HG03439 (cell line): ENCODE results near the gene TMTC2.
"Not testable (repeated sequence)": the region's sequence is repeated elsewhere in the genome, so short reads cannot be mapped to it uniquely, and the experiment has no call there.

Source experiments
- ATAC-seq: cut with Tn5 transposase; IDR thresholded peaks from one replicate; pipeline ENCODE4 v1.9.1; 2021; ENCODE audit warnings: mild to moderate bottlenecking, moderate library complexity; ENCODE audit not compliant: unreplicated experiment

The TMTC2 gene

GRCh38 chr12:82781309-82781997, 94.7 kb downstream of the TMTC2 start:
- no peak for ATAC-seq

- no peak for ATAC-seq
Measured at GRCh38 chr12:82783435-82783834, 96.7 kb downstream of the TMTC2 start.

- no peak for ATAC-seq
Measured at GRCh38 chr12:82787016-82787415, 100.3 kb downstream of the TMTC2 start.

- ATAC-seq = no peak
Measured at GRCh38 chr12:82788594-82788993, 101.9 kb downstream of the TMTC2 start.

- no peak for ATAC-seq
Measured at GRCh38 chr12:82789674-82790073, 103.0 kb downstream of the TMTC2 start.

- ATAC-seq = no peak
Measured at GRCh38 chr12:82793751-82794281, 107.1 kb downstream of the TMTC2 start.

GRCh38 chr12:82797480-82797879, 110.8 kb downstream of the TMTC2 start:
- no peak for ATAC-seq

GRCh38 chr12:82800185-82800584, 113.5 kb downstream of the TMTC2 start:
- ATAC-seq = no peak

GRCh38 chr12:82801951-82802610, 115.4 kb downstream of the TMTC2 start:
- no peak for ATAC-seq

GRCh38 chr12:82803201-82803600, 116.5 kb downstream of the TMTC2 start:
- ATAC-seq = no peak

- no peak for ATAC-seq
Measured at GRCh38 chr12:82804601-82805000, 117.9 kb downstream of the TMTC2 start.

- ATAC-seq = not testable (repeated sequence)
Measured at GRCh38 chr12:82805004-82805403, 118.3 kb downstream of the TMTC2 start.

GRCh38 chr12:82805812-82806497, 119.2 kb downstream of the TMTC2 start:
- no peak for ATAC-seq

- no peak for ATAC-seq
Measured at GRCh38 chr12:82807132-82807737, 120.5 kb downstream of the TMTC2 start.

- no peak for ATAC-seq
Measured at GRCh38 chr12:82810568-82810967, 123.9 kb downstream of the TMTC2 start.

GRCh38 chr12:82817368-82817767, 130.7 kb downstream of the TMTC2 start:
- ATAC-seq = no peak

GRCh38 chr12:82818271-82819035, 131.7 kb downstream of the TMTC2 start:
- ATAC-seq = no peak

GRCh38 chr12:82826505-82826904, 139.8 kb downstream of the TMTC2 start:
- no peak for ATAC-seq

- ATAC-seq = no peak
Measured at GRCh38 chr12:82832096-82832495, 145.4 kb downstream of the TMTC2 start.

GRCh38 chr12:82832981-82833380, 146.3 kb downstream of the TMTC2 start:
- ATAC-seq = no peak

- ATAC-seq = no peak
Measured at GRCh38 chr12:82833481-82833880, 146.8 kb downstream of the TMTC2 start.
